HEK293T (cell line): ENCODE data around the gene BOC.

Experiments
- ARNT ChIP-seq: fragments of 450-650 bp; IDR thresholded peaks from 2 replicates; pipeline ENCODE4 v1.6.1; 2017; ENCODE audit warnings: mild to moderate bottlenecking
- FOXM1 ChIP-seq: fragments of 450-650 bp; IDR thresholded peaks from 2 replicates; pipeline ENCODE4 v1.6.1; 2017; ENCODE audit warnings: mild to moderate bottlenecking, borderline replicate concordance
- HDGF ChIP-seq: fragments of 450-650 bp; IDR thresholded peaks from 2 replicates; pipeline ENCODE4 v1.6.1; 2017; ENCODE audit warnings: antibody characterized with exemption, borderline replicate concordance
- L3MBTL2 ChIP-seq: fragments of 450-650 bp; conservative IDR thresholded peaks from 2 replicates; pipeline ENCODE4 v1.6.1; 2016; ENCODE audit warnings: mild to moderate bottlenecking
- LEF1 ChIP-seq: fragments of 450-650 bp; IDR thresholded peaks from 2 replicates; pipeline ENCODE4 v1.6.1; 2017; ENCODE audit warnings: mild to moderate bottlenecking, borderline replicate concordance
- NFRKB ChIP-seq: fragments of 450-650 bp; IDR thresholded peaks from 2 replicates; pipeline ENCODE4 v1.6.1; 2016; ENCODE audit warnings: mild to moderate bottlenecking, moderate library complexity
- SP1 ChIP-seq: fragments of 450-650 bp; IDR thresholded peaks from 2 replicates; pipeline ENCODE4 v1.6.1; 2017
- SUZ12 ChIP-seq: fragments of 450-650 bp; IDR thresholded peaks from 2 replicates; pipeline ENCODE4 v1.6.1; 2016; ENCODE audit warnings: mild to moderate bottlenecking

DNA sequence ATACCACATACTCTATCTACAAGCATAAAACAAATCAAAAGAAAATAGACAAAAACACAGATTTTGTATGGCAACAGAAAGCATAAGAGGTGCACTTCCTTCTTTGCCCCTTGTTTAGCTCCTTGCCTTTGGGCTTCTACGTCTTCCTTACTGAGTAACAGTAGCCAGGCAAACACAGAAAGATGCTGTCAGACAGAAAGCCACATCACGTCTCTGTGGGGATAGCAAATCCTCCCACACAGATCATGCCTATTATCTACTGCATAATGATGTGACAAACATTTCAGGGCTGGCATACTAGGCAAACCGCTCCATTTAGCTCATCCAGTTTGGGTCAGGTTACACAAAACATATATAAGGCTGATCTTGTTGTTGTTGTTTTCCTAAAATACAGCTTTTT lies 92.7 kb downstream of the BOC start:
- no peak for TF ChIP-seq NFRKB
- TF ChIP-seq ARNT: no peak
- no peak for TF ChIP-seq SP1
- no peak for TF ChIP-seq LEF1
- TF ChIP-seq L3MBTL2: no peak
- no peak for TF ChIP-seq SUZ12
- TF ChIP-seq FOXM1: no peak
- TF ChIP-seq HDGF: no peak
